Kidney epithelial cell (primary cell): ENCODE measurements around the gene CEACAM1. TPM values are rescaled to one million over a fixed set of nuclear protein-coding genes. Genes with fewer than 3 reads are reported as not detected.

Experiments used
- DNase-seq: peaks from one replicate; pipeline ENCODE4 v3.0.0-alpha.2; 2010; ENCODE audit warnings: low read depth
- H3K27me3 ChIP-seq: 2 replicates; pipeline ENCODE4 v1.6.0; 2011; ENCODE audit warnings: low read length; ENCODE audit not compliant: control insufficient read depth, insufficient read depth
- H3K36me3 ChIP-seq: 2 replicates; pipeline ENCODE4 v1.5.1; 2011; ENCODE audit warnings: low read length; ENCODE audit not compliant: control insufficient read depth, insufficient read depth
- H3K4me3 ChIP-seq: 2 replicates; pipeline ENCODE4 v1.5.1; 2011; ENCODE audit warnings: low read depth, mild to moderate bottlenecking, control low read depth, low read length
- CTCF ChIP-seq: IDR thresholded peaks from 2 replicates; pipeline ENCODE4 v1.5.1; 2011; ENCODE audit warnings: mild to moderate bottlenecking, moderate library complexity, low read length, control low read depth, inconsistent platforms; ENCODE audit not compliant: insufficient read depth, poor library complexity, severe bottlenecking
- total RNA-seq: library from RNA; depleted of rRNA; stranded (reverse); fragments of >200 nt; gene quantifications from 2 replicates; pipeline ENCODE4 v1.2.3, GENCODE V29; 2015

CEACAM1 gene
- total RNA-seq, 1 donor from 2014 or later: 2.1 TPM

- TF ChIP-seq CTCF: no peak
- DNase-seq: no peak
- H3K36me3 ChIP-seq: no peaks in the 10 kb centered on the region
- peaks cover 2% of the 10 kb centered on the region for H3K27me3 ChIP-seq
- H3K4me3 ChIP-seq: no peak overlapping the region
Observed at GRCh38 chr19:42569193-42569592, 40.9 kb upstream of the CEACAM1 start.

- TF ChIP-seq CTCF: no peak
- H3K4me3 ChIP-seq: no peak overlapping the region
- DNase-seq: no peak
- H3K27me3 ChIP-seq: no peaks in the 10 kb centered on the region
- H3K36me3 ChIP-seq: no peaks in the 10 kb centered on the region
Observed at GRCh38 chr19:42568006-42568405, 39.7 kb upstream of the CEACAM1 start.

GRCh38 chr19:42567567-42567966, 39.3 kb upstream of the CEACAM1 start:
- Histone ChIP-seq H3K27me3 (no peaks in the 10 kb centered on the region), H3K4me3 (no peak overlapping the region), H3K36me3 (no peaks in the 10 kb centered on the region)
- no peak for TF ChIP-seq CTCF
- DNase-seq: no peak

- Histone ChIP-seq H3K36me3 (no peaks in the 10 kb centered on the region), H3K4me3 (no peak overlapping the region), H3K27me3 (peaks cover 12% of the 10 kb centered on the region)
- TF ChIP-seq CTCF: peak; percentile 74
- DNase-seq: no peak
Observed at GRCh38 chr19:42563352-42564210, 35.3 kb upstream of the CEACAM1 start.

- TF ChIP-seq CTCF: no peak
- no peaks in the 10 kb centered on the region for H3K36me3 ChIP-seq
- DNase-seq: no peak
- H3K27me3 ChIP-seq: peaks cover 12% of the 10 kb centered on the region
- H3K4me3 ChIP-seq: no peak overlapping the region
Observed at GRCh38 chr19:42561512-42561911, 33.2 kb upstream of the CEACAM1 start.

- Histone ChIP-seq H3K36me3 (no peaks in the 10 kb centered on the region), H3K4me3 (no peak overlapping the region), H3K27me3 (peaks cover 14% of the 10 kb centered on the region)
- DNase-seq: no peak
- TF ChIP-seq CTCF: no peak
Observed at GRCh38 chr19:42560731-42561130, 32.5 kb upstream of the CEACAM1 start.
